Measurements from ENCODE around the gene CFAP90.

- TF ChIP-seq EP300 (IDR thresholded peaks at IDR 0.05) (no peak), CTCF (IDR thresholded peaks at IDR 0.05) (no peak), POLR2A (IDR thresholded peaks at IDR 0.05) (no peak), POLR2AphosphoS5 (IDR thresholded peaks at IDR 0.05) (no peak)
Measured at GRCh38 chr5:7801891-7802614, 48.9 kb downstream of the CFAP90 start.

Data from sigmoid colon (tissue), 4 donors.